GM10266 (cell line): ENCODE data around the gene OPA1.

ENCODE experiments used
- DNase-seq: peaks from one replicate; pipeline ENCODE4 v3.0.0; 2012; ENCODE audit errors: extremely low spot score
- TF ChIP-seq, protein P1 (sequence below): IDR thresholded peaks from 2 replicates; pipeline ENCODE4 v1.5.1; 2012; ENCODE audit warnings: mild to moderate bottlenecking, low read depth; ENCODE audit not compliant: control insufficient read depth, insufficient read depth; ENCODE audit errors: missing control alignments

The OPA1 gene

DNA sequence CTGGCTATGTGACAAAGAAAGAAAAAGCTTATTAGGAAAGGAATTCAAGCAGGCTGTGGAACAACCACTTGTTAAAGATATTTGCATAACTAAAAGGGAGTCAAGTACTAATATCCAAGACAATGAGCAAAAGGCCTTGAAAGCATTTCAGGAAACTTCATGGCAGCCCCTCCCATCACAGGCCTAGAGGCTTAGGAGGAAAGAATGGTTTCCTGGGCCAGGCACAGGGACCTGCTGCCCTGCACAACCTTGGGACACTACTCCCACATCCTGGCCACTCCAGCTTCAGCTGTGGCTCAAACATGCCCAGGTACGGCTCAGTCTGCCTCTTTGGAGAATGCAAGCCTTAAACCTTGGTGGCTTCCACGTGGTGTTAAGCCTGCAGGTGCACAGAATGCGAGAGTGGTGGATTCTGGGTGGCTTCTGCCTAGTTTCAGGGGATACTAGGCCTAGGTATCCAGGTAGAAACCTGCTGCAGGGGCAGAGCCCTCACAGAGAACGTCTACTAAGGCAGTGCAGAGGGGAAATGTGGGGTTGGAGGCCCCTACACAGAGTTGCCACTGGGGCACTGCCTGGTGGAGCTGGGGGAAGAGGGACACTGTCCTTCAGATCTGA, 121.6 kb downstream of the OPA1 start:
- TF ChIP-seq, protein P1, sequence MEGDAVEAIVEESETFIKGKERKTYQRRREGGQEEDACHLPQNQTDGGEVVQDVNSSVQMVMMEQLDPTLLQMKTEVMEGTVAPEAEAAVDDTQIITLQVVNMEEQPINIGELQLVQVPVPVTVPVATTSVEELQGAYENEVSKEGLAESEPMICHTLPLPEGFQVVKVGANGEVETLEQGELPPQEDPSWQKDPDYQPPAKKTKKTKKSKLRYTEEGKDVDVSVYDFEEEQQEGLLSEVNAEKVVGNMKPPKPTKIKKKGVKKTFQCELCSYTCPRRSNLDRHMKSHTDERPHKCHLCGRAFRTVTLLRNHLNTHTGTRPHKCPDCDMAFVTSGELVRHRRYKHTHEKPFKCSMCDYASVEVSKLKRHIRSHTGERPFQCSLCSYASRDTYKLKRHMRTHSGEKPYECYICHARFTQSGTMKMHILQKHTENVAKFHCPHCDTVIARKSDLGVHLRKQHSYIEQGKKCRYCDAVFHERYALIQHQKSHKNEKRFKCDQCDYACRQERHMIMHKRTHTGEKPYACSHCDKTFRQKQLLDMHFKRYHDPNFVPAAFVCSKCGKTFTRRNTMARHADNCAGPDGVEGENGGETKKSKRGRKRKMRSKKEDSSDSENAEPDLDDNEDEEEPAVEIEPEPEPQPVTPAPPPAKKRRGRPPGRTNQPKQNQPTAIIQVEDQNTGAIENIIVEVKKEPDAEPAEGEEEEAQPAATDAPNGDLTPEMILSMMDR, result no peak
- DNase-seq, result no peak

DNA sequence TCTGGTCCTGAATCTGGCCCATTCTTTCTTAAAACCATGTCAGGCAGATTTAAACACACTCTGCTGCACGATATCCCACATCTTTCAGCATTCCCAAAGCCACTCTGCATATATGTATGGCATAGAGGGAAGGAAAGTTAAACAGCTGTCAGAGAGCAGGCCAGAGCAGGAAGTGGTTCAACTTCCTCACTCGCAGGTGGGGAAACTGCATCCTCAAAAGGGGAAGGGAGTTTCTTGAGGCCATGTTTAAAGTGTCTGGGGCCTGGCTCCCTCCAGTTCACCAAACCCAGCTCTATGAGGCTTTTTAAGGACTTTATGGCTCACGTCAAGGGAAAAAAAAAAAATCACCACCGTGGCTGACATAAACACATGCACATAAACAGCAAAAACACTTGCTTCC, 123.1 kb downstream of the OPA1 start:
- TF ChIP-seq, protein P1, result no peak
- DNase-seq, result no peak

DNA sequence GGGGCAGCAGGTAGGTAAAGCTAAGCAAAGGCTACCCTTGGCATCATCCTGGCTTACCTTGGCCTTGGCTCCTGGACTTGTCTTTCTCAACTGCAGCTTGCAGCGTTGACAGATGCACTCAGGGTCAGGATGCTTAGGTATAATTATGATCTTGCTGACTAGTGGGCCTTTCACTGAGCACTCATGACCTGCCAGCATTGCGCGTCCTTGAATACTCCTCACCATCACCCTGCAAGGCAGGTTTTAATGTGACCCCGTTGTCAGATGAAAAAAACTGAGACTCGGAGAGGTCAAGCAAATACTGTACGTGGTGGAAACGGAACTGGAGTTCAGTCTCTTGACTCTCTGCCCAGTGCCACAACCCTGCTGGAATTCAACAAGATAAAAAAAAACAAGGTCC, 126.7 kb downstream of the OPA1 start:
- TF ChIP-seq, protein P1, result no peak
- no peak for DNase-seq

DNA sequence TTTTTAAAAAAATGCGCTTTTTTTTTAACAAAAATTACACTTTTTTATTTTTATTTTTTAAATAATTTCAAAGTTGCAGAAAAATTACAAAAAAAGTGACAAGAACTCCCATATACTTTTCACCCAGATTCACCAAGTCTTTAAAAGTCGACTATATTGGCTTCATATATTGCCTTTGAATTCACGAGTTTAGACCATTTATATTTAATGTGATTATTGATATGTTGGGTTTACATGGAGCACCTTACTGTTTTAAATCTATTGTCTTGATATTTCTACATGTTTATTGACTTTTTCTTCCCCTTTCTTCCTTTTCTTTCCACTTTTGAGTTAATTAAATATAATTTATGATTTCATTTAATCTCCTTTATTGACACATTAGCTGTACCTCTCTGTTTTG, 127.2 kb downstream of the OPA1 start:
- DNase-seq, result no peak
- TF ChIP-seq, protein P1, result no peak

DNA sequence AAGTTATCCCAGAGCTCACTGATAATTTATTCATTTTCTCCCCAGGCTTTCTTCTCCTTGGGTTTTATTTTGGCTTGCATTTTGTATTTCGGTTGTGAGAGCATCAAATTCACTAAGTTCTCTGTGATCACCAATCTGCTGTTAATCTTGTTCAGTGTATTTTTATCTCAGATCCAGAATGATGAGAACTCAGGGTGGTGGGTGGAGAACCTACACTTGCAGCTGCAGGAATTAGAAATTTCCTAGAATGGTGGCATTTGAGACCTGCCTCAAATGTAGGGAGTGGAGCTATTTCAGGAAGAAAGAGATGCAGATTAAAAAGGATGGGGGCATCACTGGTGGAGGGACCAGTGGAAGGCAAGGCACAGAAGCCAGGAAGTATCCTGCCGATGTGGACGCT, 129.6 kb downstream of the OPA1 start:
- TF ChIP-seq, protein P1, result no peak
- no peak for DNase-seq

DNA sequence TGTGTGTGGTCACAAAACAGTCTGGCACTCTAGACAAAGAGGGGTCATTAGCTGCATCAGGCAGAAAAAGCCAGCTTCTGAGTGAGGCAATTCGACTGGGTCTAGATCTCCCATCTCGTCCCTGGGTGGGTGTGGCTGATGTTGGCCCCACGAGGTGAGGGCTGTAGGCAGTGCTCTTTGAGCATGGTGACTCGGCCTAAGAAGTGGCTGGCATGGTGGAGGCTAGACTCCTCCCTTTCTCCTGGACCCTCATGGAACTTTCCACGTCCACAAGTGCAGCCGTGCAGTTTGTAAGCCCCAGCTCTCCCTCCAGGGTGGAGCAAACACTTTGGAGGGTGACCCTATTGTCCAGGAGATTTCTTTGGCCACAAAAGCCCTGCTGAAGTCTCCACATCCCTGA, 134.1 kb downstream of the OPA1 start:
- TF ChIP-seq, protein P1, result no peak
- no peak for DNase-seq

DNA sequence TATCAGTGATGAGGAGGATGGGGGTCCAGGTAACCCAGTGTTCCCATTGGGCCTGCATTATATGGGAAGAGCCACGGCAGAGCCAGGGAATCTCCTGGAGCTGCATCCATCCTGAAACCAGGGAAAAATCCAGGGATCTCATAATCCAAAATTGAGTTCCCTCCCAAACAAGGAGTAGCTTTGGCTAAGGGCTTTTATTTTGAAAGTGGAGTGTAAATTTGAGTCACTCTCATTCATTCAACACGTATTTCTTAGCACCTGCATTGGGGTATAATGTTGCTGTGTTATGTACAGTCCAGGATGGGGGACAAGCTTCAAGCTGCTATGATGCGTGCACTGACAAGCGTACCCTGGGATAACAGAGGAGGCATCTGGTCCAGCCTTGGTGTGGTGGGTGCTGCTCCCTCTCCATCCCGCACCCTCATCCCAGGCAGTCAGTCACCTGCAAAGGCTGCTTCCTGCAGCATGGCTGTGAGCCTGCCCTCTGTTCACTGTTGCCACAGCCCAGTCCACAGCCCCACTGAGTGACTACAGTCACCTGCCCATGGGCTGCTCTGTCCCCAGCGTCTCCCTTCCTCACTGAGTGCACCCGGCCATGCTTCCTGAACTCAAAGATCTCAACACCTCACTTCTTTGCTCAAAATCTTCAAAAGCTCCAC, 135.6 kb downstream of the OPA1 start:
- no peak for DNase-seq
- TF ChIP-seq, protein P1, result no peak
